GM10266 (cell line): ENCODE measurements around the gene AACS.

Source experiments
- DNase-seq: peaks from one replicate; pipeline ENCODE4 v3.0.0; 2012; ENCODE audit errors: extremely low spot score
- TF ChIP-seq, protein P1 (sequence below): IDR thresholded peaks from 2 replicates; pipeline ENCODE4 v1.5.1; 2012; ENCODE audit warnings: mild to moderate bottlenecking, low read depth; ENCODE audit not compliant: control insufficient read depth, insufficient read depth; ENCODE audit errors: missing control alignments

AACS gene

DNA sequence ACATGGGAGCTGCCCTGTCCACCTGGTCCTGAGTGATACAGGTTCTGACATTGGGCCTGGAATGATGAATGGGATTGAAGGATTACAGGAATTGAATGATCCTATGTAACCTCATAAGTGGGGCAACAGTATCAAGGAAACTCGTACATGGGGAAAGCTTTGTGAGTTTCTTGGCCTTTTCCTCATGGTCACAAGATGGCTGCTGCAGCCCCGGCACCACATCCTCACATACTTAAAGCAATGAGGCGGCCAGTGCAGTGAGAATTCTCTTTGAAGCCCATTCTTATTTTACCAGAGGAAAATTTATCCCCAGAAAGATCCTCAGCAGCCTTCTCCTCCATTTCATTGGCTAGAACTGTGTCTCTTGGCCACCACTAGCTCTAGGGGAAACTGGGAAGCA is 91.9 kb downstream of the AACS start:
- DNase-seq = no peak
- TF ChIP-seq, protein P1, sequence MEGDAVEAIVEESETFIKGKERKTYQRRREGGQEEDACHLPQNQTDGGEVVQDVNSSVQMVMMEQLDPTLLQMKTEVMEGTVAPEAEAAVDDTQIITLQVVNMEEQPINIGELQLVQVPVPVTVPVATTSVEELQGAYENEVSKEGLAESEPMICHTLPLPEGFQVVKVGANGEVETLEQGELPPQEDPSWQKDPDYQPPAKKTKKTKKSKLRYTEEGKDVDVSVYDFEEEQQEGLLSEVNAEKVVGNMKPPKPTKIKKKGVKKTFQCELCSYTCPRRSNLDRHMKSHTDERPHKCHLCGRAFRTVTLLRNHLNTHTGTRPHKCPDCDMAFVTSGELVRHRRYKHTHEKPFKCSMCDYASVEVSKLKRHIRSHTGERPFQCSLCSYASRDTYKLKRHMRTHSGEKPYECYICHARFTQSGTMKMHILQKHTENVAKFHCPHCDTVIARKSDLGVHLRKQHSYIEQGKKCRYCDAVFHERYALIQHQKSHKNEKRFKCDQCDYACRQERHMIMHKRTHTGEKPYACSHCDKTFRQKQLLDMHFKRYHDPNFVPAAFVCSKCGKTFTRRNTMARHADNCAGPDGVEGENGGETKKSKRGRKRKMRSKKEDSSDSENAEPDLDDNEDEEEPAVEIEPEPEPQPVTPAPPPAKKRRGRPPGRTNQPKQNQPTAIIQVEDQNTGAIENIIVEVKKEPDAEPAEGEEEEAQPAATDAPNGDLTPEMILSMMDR = no peak

DNA sequence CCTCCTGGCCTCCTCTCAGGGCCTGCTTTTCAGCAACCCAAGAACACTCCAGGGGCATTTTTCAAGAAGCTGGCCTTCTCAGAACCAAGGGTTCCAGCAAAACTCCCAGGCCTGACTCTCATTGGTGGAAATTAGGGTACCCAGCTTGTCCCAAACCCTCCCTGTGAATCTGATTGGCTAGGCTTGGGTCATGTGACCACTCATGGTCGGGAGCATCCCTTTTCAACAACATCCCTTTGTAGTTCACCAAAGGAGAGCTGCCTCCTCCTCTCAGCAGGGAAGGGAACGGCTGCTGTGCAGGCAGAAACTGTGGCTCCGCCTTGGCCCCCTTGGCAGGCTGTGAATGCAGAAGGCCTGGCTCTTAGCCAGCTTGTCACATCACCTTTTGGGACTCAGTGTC is 94.5 kb downstream of the AACS start:
- TF ChIP-seq, protein P1 = no peak
- DNase-seq = no peak

DNA sequence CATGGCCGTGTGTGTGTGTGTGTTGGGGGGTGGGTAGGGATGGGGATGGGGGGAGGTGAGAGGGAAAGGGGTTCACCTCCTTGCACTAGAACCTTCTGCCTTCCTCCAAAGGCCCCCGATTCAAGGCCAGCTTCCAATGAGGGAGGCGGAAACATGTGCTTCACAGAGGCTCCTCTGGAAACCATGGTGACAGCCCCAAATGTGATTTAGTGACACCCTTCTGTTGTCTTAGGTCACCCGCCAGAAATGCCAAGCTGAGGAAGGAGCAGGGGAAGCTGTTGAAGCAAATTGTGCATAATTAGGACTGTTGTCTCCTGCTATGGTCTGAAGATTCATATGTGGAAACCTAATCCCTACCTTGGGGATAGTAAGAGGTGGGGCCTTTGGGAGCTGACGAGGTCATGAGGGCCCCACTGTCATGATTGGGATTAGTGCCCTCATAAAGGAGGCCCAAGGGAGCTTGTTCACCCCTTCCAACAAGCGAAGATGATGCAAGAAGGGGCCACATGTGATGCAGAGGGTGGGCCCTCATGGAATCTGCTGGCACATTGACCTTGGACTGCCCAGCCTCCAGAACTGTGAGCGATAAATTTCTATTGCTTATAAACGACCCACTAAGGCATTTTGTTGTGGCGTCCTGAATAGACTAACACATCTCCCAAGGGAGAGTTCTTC is 95.2 kb downstream of the AACS start:
- TF ChIP-seq, protein P1 = no peak
- no peak for DNase-seq

DNA sequence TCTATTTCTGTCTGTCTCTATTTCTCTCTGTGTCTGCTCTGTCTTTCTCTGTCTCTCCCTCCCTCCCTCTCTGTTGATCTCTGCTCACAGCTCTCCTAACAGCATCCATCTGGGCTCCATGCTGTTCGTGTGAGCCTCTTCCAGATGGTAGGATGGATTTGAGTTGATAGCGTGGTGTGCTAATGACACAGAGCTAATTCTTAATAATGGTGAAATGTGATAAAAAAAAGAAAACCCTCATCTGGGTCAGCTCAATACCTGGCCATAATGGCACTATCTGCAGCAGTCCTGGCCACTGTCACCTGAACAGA is 96.4 kb downstream of the AACS start:
- TF ChIP-seq, protein P1 = no peak
- DNase-seq = no peak

DNA sequence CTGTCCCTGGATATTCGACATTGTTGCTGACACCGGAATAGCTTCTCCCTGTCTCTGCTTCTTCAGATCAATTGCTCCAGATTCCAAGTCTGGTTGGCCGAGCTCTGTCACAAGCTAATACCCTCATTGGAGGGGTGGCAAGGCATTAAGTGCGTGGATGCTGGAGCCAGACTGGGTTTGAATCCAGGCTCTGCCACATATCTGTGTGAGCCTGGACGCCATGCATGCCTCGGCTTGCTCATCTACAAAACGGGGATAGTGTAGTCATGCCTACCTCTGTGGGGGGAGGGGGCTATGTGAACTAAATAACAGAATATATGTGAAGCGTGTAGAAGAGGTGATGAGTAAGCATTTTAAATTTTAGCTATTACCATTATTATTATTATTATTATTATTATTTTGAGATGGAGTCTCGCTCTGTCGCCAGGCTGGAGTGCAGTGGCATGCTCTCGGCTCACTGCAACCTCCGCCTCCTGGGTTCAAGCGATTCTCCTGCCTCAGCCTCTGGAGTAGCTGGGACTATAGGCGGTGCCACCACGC is 97.3 kb downstream of the AACS start:
- TF ChIP-seq, protein P1 = no peak
- no peak for DNase-seq

DNA sequence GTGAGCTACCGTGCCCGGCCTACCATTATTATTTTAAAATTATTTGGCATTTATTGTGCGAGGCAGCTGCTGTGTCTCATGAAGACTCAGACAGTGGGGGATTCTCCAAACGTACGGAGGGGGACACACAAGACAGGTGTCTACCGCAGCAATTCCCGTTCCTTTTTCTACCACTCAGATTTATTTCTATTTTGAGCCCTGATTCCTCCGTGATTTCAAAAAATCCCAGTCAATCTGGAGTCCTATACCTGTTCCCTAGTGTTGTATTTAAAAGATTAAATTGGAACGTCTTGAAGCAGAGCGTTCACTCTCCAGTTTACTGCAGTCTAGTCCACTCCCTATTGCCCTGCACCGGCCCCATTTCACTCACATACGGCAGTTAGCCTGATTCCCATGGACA is 97.9 kb downstream of the AACS start:
- TF ChIP-seq, protein P1 = no peak
- no peak for DNase-seq

DNA sequence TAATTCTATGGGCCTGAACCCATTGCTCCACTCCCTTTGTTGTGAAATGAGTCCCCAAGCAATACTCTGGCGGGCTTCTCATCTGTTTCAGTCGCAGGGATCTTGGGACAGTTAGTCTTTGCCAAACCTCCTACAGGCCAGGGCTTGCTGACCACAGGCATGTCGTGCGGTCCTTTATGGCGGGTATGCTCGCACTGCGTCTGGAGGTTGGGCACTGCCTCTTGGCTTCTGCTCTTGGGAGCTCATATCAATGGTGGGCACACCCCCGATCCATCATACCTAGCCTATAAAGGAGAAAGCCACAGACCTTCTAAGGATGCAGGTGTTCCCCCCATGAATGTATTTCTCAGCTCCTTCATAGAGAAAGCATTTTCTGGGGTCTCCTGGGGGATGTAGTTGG is 99.3 kb downstream of the AACS start:
- TF ChIP-seq, protein P1 = no peak
- no peak for DNase-seq
